GM23248 (cell line): ENCODE data around the gene BCAS4. TPM values are rescaled to one million over a fixed set of nuclear protein-coding genes. Genes with fewer than 3 reads are reported as not detected.

Experiments used
- DNase-seq: peaks from one replicate; pipeline ENCODE4 v3.0.0-alpha.2; 2015
- H2AFZ ChIP-seq: fragments of 200-600 bp; sonication (generic); 2 replicates; pipeline ENCODE4 v1.6.1; 2016; ENCODE audit warnings: antibody characterized with exemption
- H3F3A ChIP-seq: fragments of 200-600 bp; sonication (generic); 2 replicates; pipeline ENCODE4 v1.6.1; 2016; ENCODE audit warnings: mild to moderate bottlenecking, antibody characterized with exemption, mixed run types; ENCODE audit not compliant: insufficient read depth
- H3K27ac ChIP-seq: fragments of 200-600 bp; sonication (generic); 2 replicates; pipeline ENCODE4 v1.5.1; 2016; ENCODE audit warnings: mild to moderate bottlenecking
- H3K27me3 ChIP-seq: fragments of 200-600 bp; sonication (generic); replicated peaks from 2 replicates; pipeline ENCODE4 v1.6.1; 2016; ENCODE audit warnings: mild to moderate bottlenecking; ENCODE audit not compliant: insufficient read depth
- H3K36me3 ChIP-seq: fragments of 200-600 bp; sonication (generic); 2 replicates; pipeline ENCODE4 v1.6.1; 2016; ENCODE audit warnings: low read depth, mild to moderate bottlenecking
- H3K4me1 ChIP-seq: fragments of 200-600 bp; sonication (generic); 2 replicates; pipeline ENCODE4 v1.6.1; 2016; ENCODE audit warnings: mild to moderate bottlenecking; ENCODE audit not compliant: insufficient read depth
- H3K4me2 ChIP-seq: fragments of 200-600 bp; sonication (generic); one replicate; pipeline ENCODE4 v1.6.1; 2016; ENCODE audit warnings: mild to moderate bottlenecking; ENCODE audit not compliant: unreplicated experiment
- H3K4me3 ChIP-seq: fragments of 200-600 bp; sonication (generic); 2 replicates; pipeline ENCODE4 v1.5.1; 2016; ENCODE audit warnings: mild to moderate bottlenecking
- H3K79me2 ChIP-seq: fragments of 200-600 bp; sonication (generic); 2 replicates; pipeline ENCODE4 v1.6.1; 2016; ENCODE audit warnings: mild to moderate bottlenecking; ENCODE audit not compliant: insufficient read depth
- H3K9ac ChIP-seq: fragments of 200-600 bp; sonication (generic); 2 replicates; pipeline ENCODE4 v1.6.1; 2016; ENCODE audit warnings: mild to moderate bottlenecking
- H3K9me2 ChIP-seq: fragments of 200-600 bp; sonication (generic); 2 replicates; pipeline ENCODE4 v1.6.1; 2016; ENCODE audit warnings: mixed run types, mild to moderate bottlenecking, moderate library complexity; ENCODE audit not compliant: insufficient read depth
- H3K9me3 ChIP-seq: fragments of 200-600 bp; sonication (generic); one replicate; pipeline ENCODE4 v1.6.1; 2017; ENCODE audit warnings: low read depth
- H4K20me1 ChIP-seq: fragments of 200-600 bp; sonication (generic); 2 replicates; pipeline ENCODE4 v1.6.0; 2016; ENCODE audit not compliant: insufficient read depth
- EZH2 ChIP-seq: fragments of 200-600 bp; sonication (generic); IDR thresholded peaks from 2 replicates; pipeline ENCODE4 v1.6.1; 2018; ENCODE audit warnings: antibody characterized with exemption, mild to moderate bottlenecking; ENCODE audit not compliant: insufficient read depth, poor library complexity, severe bottlenecking
- EZH2phosphoT487 ChIP-seq: fragments of 200-600 bp; sonication (generic); IDR thresholded peaks from 2 replicates; pipeline ENCODE4 v1.6.1; 2018; ENCODE audit warnings: antibody characterized with exemption, moderate library complexity, mild to moderate bottlenecking, low read depth; ENCODE audit not compliant: insufficient read depth
- WGBS, 2 experiments: methylation state at CpG; one replicate each; pipeline ENCODE4 v1.1.6; 2015 to 2017; ENCODE audit warnings: low lambda C conversion rate in 2 of 2, low coverage in 1 of 2; ENCODE audit errors: missing lambda C conversion rate in 2 of 2; 5-methylcytosine and 5-hydroxymethylcytosine counted together
- in situ Hi-C: fragments of 300-500 bp; cut with MboI; formaldehyde crosslinking; loops from 2 replicates; pipeline ENCODE4 v1.15.0; 2020
- polyA plus RNA-seq: library from polyadenylated mRNA; unstranded; fragments of >200 nt; fragmentation: Nextera tagmentation; extraction: Ambion mirVana; gene quantifications from 2 replicates; pipeline ENCODE4 v1.2.1, GENCODE V29; 2016
- total RNA-seq: library from RNA; depleted of rRNA; stranded (reverse); fragments of >200 nt; shearing (Covaris generic); gene quantifications from 2 replicates; pipeline ENCODE4 v1.2.3, GENCODE V29; 2014

Gene BCAS4
- total and polyA plus RNA-seq, 2 experiments from 2014 or later: 12.6 to 16.8 TPM

GRCh38 chr20:50855498-50856474 lies 60.9 kb downstream of the BCAS4 start:
- Histone ChIP-seq H2AFZ (no peak overlapping the region), H3K9me2 (no peaks in the 10 kb centered on the region), H3K4me1 (no peaks in the 10 kb centered on the region), H3K27ac (no peak overlapping the region), H3K4me2 (no peak overlapping the region), H3K79me2 (no peaks in the 10 kb centered on the region), H4K20me1 (no peaks in the 10 kb centered on the region), H3K27me3 (no peaks in the 10 kb centered on the region), H3K36me3 (no peaks in the 10 kb centered on the region), H3F3A (no peaks in the 10 kb centered on the region), H3K4me3 (no peak overlapping the region), H3K9me3 (no peaks in the 10 kb centered on the region), H3K9ac (no peak overlapping the region)
- WGBS, 2 experiments: 72% methylated on average over 23 of the region's 23 CpGs
- TF ChIP-seq EZH2phosphoT487 (no peak), EZH2 (no peak)
- in situ Hi-C loops: no loop called here
- DNase-seq: peak; percentile 20

GRCh38 chr20:50856475-50857041 lies 61.7 kb downstream of the BCAS4 start:
- Histone ChIP-seq H3K27ac (no peak overlapping the region), H3F3A (no peaks in the 10 kb centered on the region), H3K9me2 (no peaks in the 10 kb centered on the region), H3K4me1 (no peaks in the 10 kb centered on the region), H3K9me3 (no peaks in the 10 kb centered on the region), H3K4me3 (no peak overlapping the region), H3K4me2 (no peak overlapping the region), H3K36me3 (no peaks in the 10 kb centered on the region), H3K79me2 (no peaks in the 10 kb centered on the region), H4K20me1 (no peaks in the 10 kb centered on the region), H2AFZ (no peak overlapping the region), H3K9ac (no peak overlapping the region), H3K27me3 (no peaks in the 10 kb centered on the region)
- WGBS, 2 experiments: 81 to 92% methylated on average over 5 of the region's 5 CpGs
- DNase-seq: no peak
- in situ Hi-C loops: no loop called here
- TF ChIP-seq EZH2 (no peak), EZH2phosphoT487 (no peak)

GRCh38 chr20:50857348-50857747 lies 62.5 kb downstream of the BCAS4 start:
- in situ Hi-C loops: no loop called here
- Histone ChIP-seq H3K79me2 (no peaks in the 10 kb centered on the region), H3K4me2 (no peak overlapping the region), H4K20me1 (no peaks in the 10 kb centered on the region), H3K36me3 (no peaks in the 10 kb centered on the region), H3K9me3 (no peaks in the 10 kb centered on the region), H3K27me3 (no peaks in the 10 kb centered on the region), H2AFZ (no peak overlapping the region), H3K4me1 (no peaks in the 10 kb centered on the region), H3F3A (no peaks in the 10 kb centered on the region), H3K9me2 (no peaks in the 10 kb centered on the region), H3K27ac (no peak overlapping the region), H3K4me3 (no peak overlapping the region), H3K9ac (no peak overlapping the region)
- WGBS, 2 experiments: 82 to 86% methylated on average over 7 of the region's 7 CpGs
- TF ChIP-seq EZH2: no peak
- TF ChIP-seq EZH2phosphoT487: no peak
- no peak for DNase-seq

GRCh38 chr20:50858525-50858924 lies 63.7 kb downstream of the BCAS4 start:
- Histone ChIP-seq H3K36me3 (no peaks in the 10 kb centered on the region), H3K27ac (no peak overlapping the region), H3K4me1 (no peaks in the 10 kb centered on the region), H3K9me2 (no peaks in the 10 kb centered on the region), H3K4me2 (no peak overlapping the region), H3F3A (no peaks in the 10 kb centered on the region), H3K9me3 (no peaks in the 10 kb centered on the region), H4K20me1 (no peaks in the 10 kb centered on the region), H3K9ac (no peak overlapping the region), H2AFZ (no peak overlapping the region), H3K4me3 (no peak overlapping the region), H3K79me2 (no peaks in the 10 kb centered on the region), H3K27me3 (no peaks in the 10 kb centered on the region)
- TF ChIP-seq EZH2 (no peak), EZH2phosphoT487 (no peak)
- no peak for DNase-seq
- WGBS, 2 experiments: 86 to 87% methylated on average over 5 of the region's 5 CpGs
- in situ Hi-C loops: no loop called here
